ENCODE data around the gene KPNA2. TPM values are rescaled to one million over a fixed set of nuclear protein-coding genes. Genes with fewer than 3 reads are reported as not detected.
A peak's percentile ranks its signal among the peaks of the same experiment; 100 is the strongest.

KPNA2 gene
- total and polyA plus RNA-seq, 2 of the 13 experiments (the other 11 are each of a cell fraction or from before 2014, with no cell fraction given) = 111 to 305 TPM

DNA sequence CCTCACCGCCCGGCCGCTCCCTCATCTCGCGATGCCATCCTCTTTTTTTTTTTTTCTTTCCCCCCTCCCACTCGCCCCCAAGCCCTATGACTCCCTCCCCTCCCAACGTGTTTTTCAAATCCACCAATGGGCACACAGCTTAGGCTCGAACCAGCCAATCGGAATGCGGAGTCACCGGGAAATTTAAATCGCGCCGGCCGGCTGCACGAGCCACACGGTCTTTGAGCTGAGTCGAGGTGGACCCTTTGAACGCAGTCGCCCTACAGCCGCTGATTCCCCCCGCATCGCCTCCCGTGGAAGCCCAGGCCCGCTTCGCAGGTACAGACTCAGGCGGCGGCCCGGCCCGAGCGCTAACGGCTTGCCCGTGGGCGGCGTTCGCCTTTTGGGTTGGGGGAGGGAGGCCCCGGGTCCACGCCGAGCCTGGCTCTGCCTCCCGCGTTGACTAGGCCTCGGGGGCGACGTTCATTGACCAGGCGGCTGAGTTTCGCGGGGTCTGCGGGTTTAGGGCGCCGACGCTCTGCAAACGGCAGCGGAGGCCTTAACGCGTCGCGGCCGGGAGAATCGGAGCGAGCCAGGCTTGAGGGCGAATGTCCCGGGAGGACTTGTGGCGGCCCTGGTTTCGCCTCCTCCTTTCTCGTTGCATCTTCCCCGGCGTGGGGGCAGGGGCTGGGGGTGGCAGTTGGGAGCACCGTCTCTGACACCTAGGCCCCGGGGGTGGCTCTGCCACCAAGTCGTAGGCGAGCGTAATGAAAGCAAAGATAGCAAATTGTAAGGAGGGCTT lies at the start of gene KPNA2 (continued):
- TF ChIP-seq TAF1 (CRISPR knock-in tag; IDR thresholded peaks at IDR 0.05) (peak; percentile 96), SPEN (CRISPR knock-in tag; IDR thresholded peaks at IDR 0.05; ENCODE audit: low read depth) (peak; percentile 76; the same call in 1 of the 2 replicates), ZNF230 (CRISPR knock-in tag; IDR thresholded peaks at IDR 0.05) (peak; percentile 85), KLF12 (CRISPR knock-in tag; IDR thresholded peaks at IDR 0.05; ENCODE audit: borderline replicate concordance) (peak; percentile 75), EP300 (IDR thresholded peaks at IDR 0.05; ENCODE audit: low read depth in 2 of 2, low read length in 2 of 2) (peak in 1 of 2 experiments; percentile 78; a peak in 2 of 4 replicates), EP300 (CRISPR knock-in tag; IDR thresholded peaks at IDR 0.05; ENCODE audit: borderline replicate concordance) (no peak), ZNF468 (CRISPR knock-in tag; IDR thresholded peaks at IDR 0.05) (no peak), SMC3 (IDR thresholded peaks at IDR 0.05; ENCODE audit: low read length) (no peak), MYC (CRISPR knock-in tag; IDR thresholded peaks at IDR 0.05; ENCODE audit: borderline replicate concordance) (peak; percentile 94)
- TF ChIP-seq, protein P1, sequence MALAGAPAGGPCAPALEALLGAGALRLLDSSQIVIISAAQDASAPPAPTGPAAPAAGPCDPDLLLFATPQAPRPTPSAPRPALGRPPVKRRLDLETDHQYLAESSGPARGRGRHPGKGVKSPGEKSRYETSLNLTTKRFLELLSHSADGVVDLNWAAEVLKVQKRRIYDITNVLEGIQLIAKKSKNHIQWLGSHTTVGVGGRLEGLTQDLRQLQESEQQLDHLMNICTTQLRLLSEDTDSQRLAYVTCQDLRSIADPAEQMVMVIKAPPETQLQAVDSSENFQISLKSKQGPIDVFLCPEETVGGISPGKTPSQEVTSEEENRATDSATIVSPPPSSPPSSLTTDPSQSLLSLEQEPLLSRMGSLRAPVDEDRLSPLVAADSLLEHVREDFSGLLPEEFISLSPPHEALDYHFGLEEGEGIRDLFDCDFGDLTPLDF (CRISPR knock-in tag; IDR thresholded peaks at IDR 0.05) = peak; percentile 69; the same call in 1 of the 2 replicates
- TF ChIP-seq, protein P2, sequence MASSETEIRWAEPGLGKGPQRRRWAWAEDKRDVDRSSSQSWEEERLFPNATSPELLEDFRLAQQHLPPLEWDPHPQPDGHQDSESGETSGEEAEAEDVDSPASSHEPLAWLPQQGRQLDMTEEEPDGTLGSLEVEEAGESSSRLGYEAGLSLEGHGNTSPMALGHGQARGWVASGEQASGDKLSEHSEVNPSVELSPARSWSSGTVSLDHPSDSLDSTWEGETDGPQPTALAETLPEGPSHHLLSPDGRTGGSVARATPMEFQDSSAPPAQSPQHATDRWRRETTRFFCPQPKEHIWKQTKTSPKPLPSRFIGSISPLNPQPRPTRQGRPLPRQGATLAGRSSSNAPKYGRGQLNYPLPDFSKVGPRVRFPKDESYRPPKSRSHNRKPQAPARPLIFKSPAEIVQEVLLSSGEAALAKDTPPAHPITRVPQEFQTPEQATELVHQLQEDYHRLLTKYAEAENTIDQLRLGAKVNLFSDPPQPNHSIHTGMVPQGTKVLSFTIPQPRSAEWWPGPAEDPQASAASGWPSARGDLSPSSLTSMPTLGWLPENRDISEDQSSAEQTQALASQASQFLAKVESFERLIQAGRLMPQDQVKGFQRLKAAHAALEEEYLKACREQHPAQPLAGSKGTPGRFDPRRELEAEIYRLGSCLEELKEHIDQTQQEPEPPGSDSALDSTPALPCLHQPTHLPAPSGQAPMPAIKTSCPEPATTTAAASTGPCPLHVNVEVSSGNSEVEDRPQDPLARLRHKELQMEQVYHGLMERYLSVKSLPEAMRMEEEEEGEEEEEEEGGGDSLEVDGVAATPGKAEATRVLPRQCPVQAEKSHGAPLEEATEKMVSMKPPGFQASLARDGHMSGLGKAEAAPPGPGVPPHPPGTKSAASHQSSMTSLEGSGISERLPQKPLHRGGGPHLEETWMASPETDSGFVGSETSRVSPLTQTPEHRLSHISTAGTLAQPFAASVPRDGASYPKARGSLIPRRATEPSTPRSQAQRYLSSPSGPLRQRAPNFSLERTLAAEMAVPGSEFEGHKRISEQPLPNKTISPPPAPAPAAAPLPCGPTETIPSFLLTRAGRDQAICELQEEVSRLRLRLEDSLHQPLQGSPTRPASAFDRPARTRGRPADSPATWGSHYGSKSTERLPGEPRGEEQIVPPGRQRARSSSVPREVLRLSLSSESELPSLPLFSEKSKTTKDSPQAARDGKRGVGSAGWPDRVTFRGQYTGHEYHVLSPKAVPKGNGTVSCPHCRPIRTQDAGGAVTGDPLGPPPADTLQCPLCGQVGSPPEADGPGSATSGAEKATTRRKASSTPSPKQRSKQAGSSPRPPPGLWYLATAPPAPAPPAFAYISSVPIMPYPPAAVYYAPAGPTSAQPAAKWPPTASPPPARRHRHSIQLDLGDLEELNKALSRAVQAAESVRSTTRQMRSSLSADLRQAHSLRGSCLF (CRISPR knock-in tag; IDR thresholded peaks at IDR 0.05; ENCODE audit: borderline replicate concordance) = peak; percentile 51
- TF ChIP-seq, protein P3, sequence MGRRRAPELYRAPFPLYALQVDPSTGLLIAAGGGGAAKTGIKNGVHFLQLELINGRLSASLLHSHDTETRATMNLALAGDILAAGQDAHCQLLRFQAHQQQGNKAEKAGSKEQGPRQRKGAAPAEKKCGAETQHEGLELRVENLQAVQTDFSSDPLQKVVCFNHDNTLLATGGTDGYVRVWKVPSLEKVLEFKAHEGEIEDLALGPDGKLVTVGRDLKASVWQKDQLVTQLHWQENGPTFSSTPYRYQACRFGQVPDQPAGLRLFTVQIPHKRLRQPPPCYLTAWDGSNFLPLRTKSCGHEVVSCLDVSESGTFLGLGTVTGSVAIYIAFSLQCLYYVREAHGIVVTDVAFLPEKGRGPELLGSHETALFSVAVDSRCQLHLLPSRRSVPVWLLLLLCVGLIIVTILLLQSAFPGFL (CRISPR knock-in tag; IDR thresholded peaks at IDR 0.05) = no peak
- TF ChIP-seq, protein P4, sequence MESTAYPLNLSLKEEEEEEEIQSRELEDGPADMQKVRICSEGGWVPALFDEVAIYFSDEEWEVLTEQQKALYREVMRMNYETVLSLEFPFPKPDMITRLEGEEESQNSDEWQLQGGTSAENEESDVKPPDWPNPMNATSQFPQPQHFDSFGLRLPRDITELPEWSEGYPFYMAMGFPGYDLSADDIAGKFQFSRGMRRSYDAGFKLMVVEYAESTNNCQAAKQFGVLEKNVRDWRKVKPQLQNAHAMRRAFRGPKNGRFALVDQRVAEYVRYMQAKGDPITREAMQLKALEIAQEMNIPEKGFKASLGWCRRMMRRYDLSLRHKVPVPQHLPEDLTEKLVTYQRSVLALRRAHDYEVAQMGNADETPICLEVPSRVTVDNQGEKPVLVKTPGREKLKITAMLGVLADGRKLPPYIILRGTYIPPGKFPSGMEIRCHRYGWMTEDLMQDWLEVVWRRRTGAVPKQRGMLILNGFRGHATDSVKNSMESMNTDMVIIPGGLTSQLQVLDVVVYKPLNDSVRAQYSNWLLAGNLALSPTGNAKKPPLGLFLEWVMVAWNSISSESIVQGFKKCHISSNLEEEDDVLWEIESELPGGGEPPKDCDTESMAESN (CRISPR knock-in tag; conservative IDR thresholded peaks at IDR 0.05) = peak; percentile 96

Measured in HepG2 (cell line).